ENCODE data around the gene UNC119. TPM values are rescaled to one million over a fixed set of nuclear protein-coding genes. Genes with fewer than 3 reads are reported as not detected.

The UNC119 gene
- total RNA-seq, 1 donor from 2014 or later: 22.2 TPM

- DNase-seq (no peak), ATAC-seq (no peak)
- intact Hi-C loops (cut with micrococcal nuclease): no loop called here
These were observed 44.7 kb downstream of the UNC119 start for GRCh38 chr17:28507567-28508203.

- ATAC-seq (no peak), DNase-seq (no peak)
- intact Hi-C loops (cut with micrococcal nuclease): no loop called here
These were observed 45.5 kb downstream of the UNC119 start for GRCh38 chr17:28506763-28507487.

GRCh38 chr17:28505986-28506665 is 46.3 kb downstream of the UNC119 start, which contains the start of gene FOXN1:
FOXN1 (plus strand) TSS chr17:28506348; CDS start chr17:28523970, 17,622 bp downstream.
- ATAC-seq: no peak
- DNase-seq: no peak
- intact Hi-C loops (cut with micrococcal nuclease): no loop called here

- no peak for ATAC-seq
- intact Hi-C loops (cut with micrococcal nuclease): no loop called here
These were observed 49.0 kb downstream of the UNC119 start for GRCh38 chr17:28503420-28503819.

GRCh38 chr17:28501421-28502284 is 50.8 kb downstream of the UNC119 start:
- DNase-seq: no peak
- no peak for ATAC-seq
- intact Hi-C loops (cut with micrococcal nuclease): no loop called here

More at GRCh38 chr17:28503420-28503819, 49.0 kb downstream of the UNC119 start:
- no peak for DNase-seq

GRCh38 chr17:28500712-28501379 is 51.6 kb downstream of the UNC119 start:
- intact Hi-C loops (cut with micrococcal nuclease): no loop called here
- ATAC-seq: no peak

GRCh38 chr17:28499684-28500357 is 52.6 kb downstream of the UNC119 start:
- intact Hi-C loops (cut with micrococcal nuclease): no loop called here
- ATAC-seq: no peak

More at GRCh38 chr17:28500712-28501379, 51.6 kb downstream of the UNC119 start:
- DNase-seq: no peak

GRCh38 chr17:28499364-28499664 is 53.1 kb downstream of the UNC119 start:
- no peak for ATAC-seq
- intact Hi-C loops (cut with micrococcal nuclease): no loop called here
- DNase-seq: no peak

More at GRCh38 chr17:28499684-28500357, 52.6 kb downstream of the UNC119 start:
- DNase-seq: no peak

- DNase-seq (no peak), ATAC-seq (no peak)
- intact Hi-C loops (cut with micrococcal nuclease): no loop called here
These were observed 53.6 kb downstream of the UNC119 start for GRCh38 chr17:28498652-28499363.

- DNase-seq (no peak), ATAC-seq (no peak)
- intact Hi-C loops (cut with micrococcal nuclease): no loop called here
These were observed 54.5 kb downstream of the UNC119 start for GRCh38 chr17:28497931-28498330.

Other genes starting within 250 kb of the UNC119 start
- gene TMEM97, start 233.4 kb downstream of the UNC119 start, total RNA-seq: 2.4 TPM
- gene IFT20, start 217.2 kb downstream of the UNC119 start, total RNA-seq: 12.5 TPM
- 32.6 TPM for gene TNFAIP1, start 216.9 kb downstream of the UNC119 start, total RNA-seq
- 157 TPM for gene POLDIP2, start 195.1 kb downstream of the UNC119 start, total RNA-seq
- not detected for gene SEBOX, start 187.4 kb downstream of the UNC119 start, total RNA-seq
- 38.1 TPM for gene VTN, start 182.3 kb downstream of the UNC119 start, total RNA-seq
- gene SARM1, start 180.9 kb downstream of the UNC119 start, total RNA-seq: 4.2 TPM
- 7.9 TPM for gene SLC46A1, start 146.4 kb downstream of the UNC119 start, total RNA-seq
- not detected for gene SLC13A2, start 79.0 kb downstream of the UNC119 start, total RNA-seq
- gene FOXN1, start 46.3 kb downstream of the UNC119 start, total RNA-seq: not detected
- 45.0 TPM for gene PIGS, start 18.9 kb upstream of the UNC119 start, total RNA-seq
- 380 TPM for gene ALDOC, start 24.3 kb upstream of the UNC119 start, total RNA-seq
- 1.1 TPM for gene SPAG5, start 46.4 kb upstream of the UNC119 start, total RNA-seq
- 4.0 TPM for gene RSKR, start 61.6 kb upstream of the UNC119 start, total RNA-seq
- gene BLTP2, start 92.5 kb upstream of the UNC119 start, total RNA-seq: 73.8 TPM
- gene SDF2, start 109.3 kb upstream of the UNC119 start, total RNA-seq: 30.7 TPM
- 46.0 TPM for gene SUPT6H, start 109.6 kb upstream of the UNC119 start, total RNA-seq
- gene PROCA1, start 159.3 kb upstream of the UNC119 start, total RNA-seq: 0.89 TPM
- 14.8 TPM for gene RAB34, start 165.2 kb upstream of the UNC119 start, total RNA-seq
- gene RPL23A, start 167.4 kb upstream of the UNC119 start, total RNA-seq: 918 TPM
- 2.6 TPM for gene TLCD1, start 173.6 kb upstream of the UNC119 start, total RNA-seq
- 0.94 TPM for gene NEK8, start 176.2 kb upstream of the UNC119 start, total RNA-seq
- gene TRAF4, start 191.4 kb upstream of the UNC119 start, total RNA-seq: 4.2 TPM